HL-60 (cell line): Measurements from ENCODE around the gene ARHGAP26.
A peak's percentile ranks its signal among the peaks of the same experiment; 100 is the strongest.

Experiments
- CTCF ChIP-seq: IDR thresholded peaks from one replicate; pipeline ENCODE4 v1.5.1; 2011; ENCODE audit warnings: low read length, control low read depth, inconsistent platforms; ENCODE audit not compliant: insufficient read depth
- GABPA ChIP-seq: IDR thresholded peaks from 2 replicates; pipeline ENCODE4 v1.6.1; 2012; ENCODE audit warnings: low read depth
- SPI1 ChIP-seq: IDR thresholded peaks from 2 replicates; pipeline ENCODE4 v1.6.1; 2012; ENCODE audit warnings: low read depth, mild to moderate bottlenecking, borderline replicate concordance

GRCh38 chr5:142915813-142916424 lies 145.7 kb downstream of the ARHGAP26 start:
- TF ChIP-seq CTCF (peak; percentile 47), GABPA (no peak), SPI1 (peak; percentile 61; the same call in 1 of the 2 replicates)
